ENCODE results near the gene INCENP. TPM values are rescaled to one million over a fixed set of nuclear protein-coding genes. Genes with fewer than 3 reads are reported as not detected.

Gene INCENP
- total RNA-seq, 2 donors from 2014 or later: 10.3 to 33.7 TPM

GRCh38 chr11:62103986-62104385 is 19.8 kb upstream of the INCENP start:
- no peaks in the 10 kb centered on the region for H3K27me3 ChIP-seq (replicated peaks; ENCODE audit: insufficient read depth)
- 65% methylated on average over 3 of the region's 3 CpGs for WGBS
- no peaks in the 10 kb centered on the region for H3K4me1 ChIP-seq (replicated peaks)
- TF ChIP-seq POLR2A (IDR thresholded peaks at IDR 0.05) (no peak), CTCF (IDR thresholded peaks at IDR 0.05) (no peak), POLR2AphosphoS5 (IDR thresholded peaks at IDR 0.05) (no peak)
- no peak overlapping the region for H3K4me3 ChIP-seq
- no peak for DNase-seq (ENCODE audit: low spot score)
- no peaks in the 10 kb centered on the region for H3K9me3 ChIP-seq
- intact Hi-C loops (cut with DNase I): no loop called here
- H3K36me3 ChIP-seq: no peaks in the 10 kb centered on the region
- H3K27ac ChIP-seq: no peak overlapping the region

GRCh38 chr11:62104816-62105653 is 18.8 kb upstream of the INCENP start:
- intact Hi-C loops (cut with DNase I): loop anchor here (5.0 kb wide), 3 partner anchors 208 to 358 kb away; no protein-coding TSS in a partner anchor
- no peak overlapping the region for H3K4me3 ChIP-seq
- H3K27me3 ChIP-seq (replicated peaks; ENCODE audit: insufficient read depth): no peaks in the 10 kb centered on the region
- TF ChIP-seq CTCF (IDR thresholded peaks at IDR 0.05) (no peak), POLR2AphosphoS5 (IDR thresholded peaks at IDR 0.05) (peak; percentile 63), POLR2A (IDR thresholded peaks at IDR 0.05) (no peak)
- H3K27ac ChIP-seq: peak overlapping the region; percentile 28 to 50
- no peaks in the 10 kb centered on the region for H3K4me1 ChIP-seq (replicated peaks)
- H3K36me3 ChIP-seq: no peaks in the 10 kb centered on the region
- H3K9me3 ChIP-seq: no peaks in the 10 kb centered on the region
- WGBS: 26% methylated on average over 11 of the region's 11 CpGs
- no peak for DNase-seq (ENCODE audit: low spot score)

DNA sequence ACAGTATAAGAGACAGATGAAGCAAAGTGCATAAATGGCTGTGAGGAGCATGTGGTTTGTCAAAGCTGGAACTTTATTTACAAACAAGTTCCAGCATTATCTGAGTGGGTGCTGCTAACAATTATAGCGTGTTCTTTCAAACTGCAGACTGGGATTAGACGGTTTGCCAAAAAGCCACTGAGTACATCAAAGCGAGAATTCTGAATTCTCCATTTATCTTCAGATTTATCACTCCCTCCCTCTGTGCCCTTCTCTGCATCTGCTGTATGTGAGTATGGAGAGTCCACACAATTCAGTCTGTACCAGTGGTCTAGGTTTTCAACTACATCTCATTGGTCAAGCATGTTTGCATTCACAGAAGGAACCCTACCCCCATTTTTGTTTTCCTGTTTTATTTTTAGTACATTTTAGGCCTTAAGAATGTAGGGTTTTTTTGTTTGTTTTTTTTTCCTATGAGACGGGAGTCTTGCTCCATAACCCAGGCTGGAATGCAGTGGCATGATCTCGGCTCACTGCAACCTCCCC is 18.1 kb upstream of the INCENP start:
- Histone ChIP-seq H3K4me1 (replicated peaks) (no peaks in the 10 kb centered on the region), H3K36me3 (no peaks in the 10 kb centered on the region), H3K27me3 (replicated peaks; ENCODE audit: insufficient read depth) (no peaks in the 10 kb centered on the region), H3K27ac (peak overlapping the region; percentile 28 to 50), H3K9me3 (no peaks in the 10 kb centered on the region), H3K4me3 (no peak overlapping the region)
- no peak for TF ChIP-seq POLR2AphosphoS5 (IDR thresholded peaks at IDR 0.05)
- TF ChIP-seq CTCF (IDR thresholded peaks at IDR 0.05): no peak
- intact Hi-C loops (cut with DNase I): loop anchor here (5.0 kb wide), 3 partner anchors 208 to 358 kb away; no protein-coding TSS in a partner anchor
- DNase-seq (ENCODE audit: low spot score): no peak
- WGBS: 22% methylated on average over 5 of the region's 5 CpGs

GRCh38 chr11:62108017-62108750 is 15.6 kb upstream of the INCENP start:
- 42% methylated on average over 14 of the region's 14 CpGs for WGBS
- peak; percentile 49 for DNase-seq (ENCODE audit: low spot score)
- H3K9me3 ChIP-seq: no peaks in the 10 kb centered on the region
- no peaks in the 10 kb centered on the region for H3K27me3 ChIP-seq (replicated peaks; ENCODE audit: insufficient read depth)
- no peak overlapping the region for H3K27ac ChIP-seq
- H3K36me3 ChIP-seq: no peaks in the 10 kb centered on the region
- intact Hi-C loops (cut with DNase I): loop anchor here (5.0 kb wide), 3 partner anchors 211 to 361 kb away; no protein-coding TSS in a partner anchor
- no peak overlapping the region for H3K4me3 ChIP-seq
- H3K4me1 ChIP-seq (replicated peaks): no peaks in the 10 kb centered on the region
- TF ChIP-seq CTCF (IDR thresholded peaks at IDR 0.05) (peak; percentile 77 to 86 (median 82)), POLR2AphosphoS5 (IDR thresholded peaks at IDR 0.05) (peak; percentile 39), POLR2A (IDR thresholded peaks at IDR 0.05) (no peak)
